HCT116 (cell line): Measurements from ENCODE around the gene C1orf146. TPM values are rescaled to one million over a fixed set of nuclear protein-coding genes. Genes with fewer than 3 reads are reported as not detected.

Experiments
- ATAC-seq: fragments of 200-7000 bp; cut with Tn5 transposase; 2 replicates; pipeline ENCODE4 v1.9.1; 2020; ENCODE audit warnings: mild to moderate bottlenecking, moderate library complexity
- BruUV-seq: library from RNA; stranded (reverse); fragments of 400-500 nt; replicated peaks from 2 replicates; lab custom pipeline; 2021; lab: Mats Ljungman, UMichigan
- CTCF ChIA-PET: fragments of 300-600 bp; sonication (Branson Sonifier 250); formaldehyde crosslinking; loops from one replicate; lab custom pipeline; 2021; ENCODE audit warnings: antibody characterized with exemption; lab: Charles Lee
- POLR2A ChIA-PET: fragments of 300-600, 350-600 bp; sonication (Branson Sonifier 250); formaldehyde crosslinking; loops from one replicate; lab custom pipeline; 2021; ENCODE audit warnings: antibody characterized with exemption; lab: Charles Lee
- RAD21 ChIA-PET, 2 experiments: fragments of 300-600 bp; sonication (Branson Sonifier 250); formaldehyde crosslinking; loops; one replicate each; lab custom pipeline; 2023; ENCODE audit warnings: low total read pairs in 2 of 2; ENCODE audit not compliant: uncharacterized antibody in 2 of 2, unreplicated experiment in 2 of 2, low non-redundant PET in 1 of 2; lab: Charles Lee
- DNase-seq: peaks from one replicate; pipeline ENCODE4 v3.0.0-alpha.2; 2010; ENCODE audit warnings: low read depth, low spot score
- H2AFZ ChIP-seq: fragments of 200-600 bp; shearing (Covaris generic), sonication (generic); 2 replicates; pipeline ENCODE4 v1.6.1; 2017; ENCODE audit warnings: low read depth, mixed run types, mixed read lengths, antibody characterized with exemption, low read length; ENCODE audit not compliant: poor library complexity, severe bottlenecking
- H3K27ac ChIP-seq: 2 replicates; pipeline ENCODE4 v1.5.1; 2012; ENCODE audit warnings: low read depth, low read length
- H3K27me3 ChIP-seq: fragments of 200-600 bp; sonication (generic); 2 replicates; pipeline ENCODE4 v1.6.1; 2016; ENCODE audit warnings: mixed run types, low read length, mixed read lengths; ENCODE audit not compliant: insufficient read depth
- H3K36me3 ChIP-seq, 2 experiments: fragments of 200-500 bp in 1 of 2; fragments of 200-600 bp in 1 of 2; sonication (Bioruptor generic) in 1 of 2; sonication (generic) in 1 of 2; 2 replicates each; pipeline versions ENCODE4 v1.5.1 to v1.6.1; 2014 to 2016; ENCODE audit warnings: low read length in 2 of 2, inconsistent platforms in 1 of 2, mixed read lengths in 1 of 2, mixed run types in 1 of 2; ENCODE audit not compliant: insufficient read depth in 2 of 2, control insufficient read depth in 1 of 2
- H3K4me1 ChIP-seq, 2 experiments: fragments of 200-600 bp in 1 of 2; sonication (generic) in 1 of 2; 2 replicates each; pipeline versions ENCODE4 v1.5.1 to v1.6.1; 2012 to 2017; ENCODE audit warnings: low read length in 2 of 2, inconsistent platforms in 1 of 2, mild to moderate bottlenecking in 1 of 2, mixed read lengths in 1 of 2, mixed run types in 1 of 2, moderate library complexity in 1 of 2; ENCODE audit not compliant: insufficient read depth in 2 of 2, control insufficient read depth in 1 of 2
- H3K4me2 ChIP-seq: fragments of 200-600 bp; sonication (generic); 2 replicates; pipeline ENCODE4 v1.6.1; 2017; ENCODE audit warnings: mixed run types, low read length, mixed read lengths
- H3K4me3 ChIP-seq, 2 experiments: fragments of 200-600 bp in 1 of 2; sonication (generic) in 1 of 2; replicated peaks in 1 of 2; 2 replicates each; pipeline ENCODE4 v1.5.1; 2011 to 2016; ENCODE audit warnings: low read length in 2 of 2, control low read depth in 1 of 2, low read depth in 1 of 2, mild to moderate bottlenecking in 1 of 2, mixed read lengths in 1 of 2, mixed run types in 1 of 2
- H3K79me2 ChIP-seq: fragments of 200-600 bp; sonication (generic); 2 replicates; pipeline ENCODE4 v1.6.1; 2017; ENCODE audit warnings: mild to moderate bottlenecking, mixed run types, low read length, moderate library complexity, mixed read lengths; ENCODE audit not compliant: insufficient read depth
- H3K9ac ChIP-seq: fragments of 200-600 bp; sonication (generic); 2 replicates; pipeline ENCODE4 v1.6.1; 2016; ENCODE audit warnings: low read length, mixed read lengths
- H3K9me2 ChIP-seq: fragments of 200-600 bp; sonication (generic), shearing (Covaris generic); 2 replicates; pipeline ENCODE4 v1.6.1; 2017; ENCODE audit warnings: mixed run types, mild to moderate bottlenecking, moderate library complexity; ENCODE audit not compliant: insufficient read depth
- H3K9me3 ChIP-seq, 2 experiments: fragments of 200-500 bp in 1 of 2; fragments of 200-600 bp in 1 of 2; sonication (Bioruptor generic) in 1 of 2; sonication (generic) in 1 of 2; 2 replicates each; pipeline ENCODE4 v1.6.1; 2014 to 2017; ENCODE audit warnings: low read length in 2 of 2, mixed read lengths in 2 of 2, inconsistent platforms in 1 of 2, low read depth in 1 of 2, mild to moderate bottlenecking in 1 of 2, mixed run types in 1 of 2, moderate library complexity in 1 of 2; ENCODE audit not compliant: control insufficient read depth in 1 of 2, insufficient read depth in 1 of 2
- H4K20me1 ChIP-seq: fragments of 200-600 bp; sonication (generic), shearing (Covaris generic); 2 replicates; pipeline ENCODE4 v1.6.1; 2017; ENCODE audit warnings: mixed run types, mild to moderate bottlenecking, moderate library complexity; ENCODE audit not compliant: insufficient read depth
- CBX3 ChIP-seq: IDR thresholded peaks from 2 replicates; pipeline ENCODE4 v1.6.1; 2012; ENCODE audit warnings: low read depth
- EGR1 ChIP-seq: IDR thresholded peaks from 2 replicates; pipeline ENCODE4 v1.6.1; 2012; ENCODE audit warnings: low read depth
- ELF1 ChIP-seq: IDR thresholded peaks from 2 replicates; pipeline ENCODE4 v1.6.1; 2012; ENCODE audit warnings: low read depth, borderline replicate concordance
- EZH2 ChIP-seq: fragments of 200-600 bp; sonication (generic); IDR thresholded peaks from 2 replicates; pipeline ENCODE4 v1.6.1; 2017; ENCODE audit warnings: antibody characterized with exemption, mixed run types
- EZH2phosphoT487 ChIP-seq: fragments of 200-600 bp; IDR thresholded peaks from 2 replicates; pipeline ENCODE4 v1.6.1; 2018; ENCODE audit warnings: antibody characterized with exemption, borderline replicate concordance
- POLR2A ChIP-seq: IDR thresholded peaks from 2 replicates; pipeline ENCODE4 v1.7.0; 2011; ENCODE audit warnings: borderline replicate concordance; ENCODE audit not compliant: insufficient read depth, insufficient read length; ENCODE audit errors: extremely low read depth
- POLR2AphosphoS5 ChIP-seq: IDR thresholded peaks from 2 replicates; pipeline ENCODE4 v1.6.1; 2011; ENCODE audit warnings: mild to moderate bottlenecking, low read depth, low read length, moderate library complexity
- SP1 ChIP-seq: IDR thresholded peaks from 2 replicates; pipeline ENCODE4 v1.6.1; 2012; ENCODE audit warnings: low read depth
- TCF7L2 ChIP-seq: IDR thresholded peaks from 2 replicates; pipeline ENCODE4 v1.7.0; 2011; ENCODE audit warnings: borderline replicate concordance, inconsistent platforms; ENCODE audit not compliant: insufficient read depth, insufficient read length; ENCODE audit errors: extremely low read depth
- intact Hi-C: fragments of 100-400 bp; cut with micrococcal nuclease; formaldehyde crosslinking; loops from 2 replicates; pipeline ENCODE4 v1.10.0; 2022
- total RNA-seq: library from RNA; stranded (reverse); gene quantifications from one replicate; pipeline ENCODE4 v1.2.1, GENCODE V29; 2021; ENCODE audit not compliant: unreplicated experiment
- TF ChIP-seq, protein P1 (sequence below): IDR thresholded peaks from 2 replicates; pipeline ENCODE4 v1.6.1; 2011; ENCODE audit warnings: mild to moderate bottlenecking, low read length, moderate library complexity; ENCODE audit not compliant: insufficient replicate concordance; ENCODE audit errors: extremely low read depth

C1orf146 gene
- total RNA-seq, 1 experiment from 2014 or later = not detected

- CTCF ChIA-PET = no interaction called here
- Histone ChIP-seq H3K4me1 (peaks cover 0 to 3% of the 10 kb centered on the region in 2 experiments; a peak in 1 of 4 replicates), H3K36me3 (no peaks in the 10 kb centered on the region), H3K27me3 (no peaks in the 10 kb centered on the region), H4K20me1 (no peaks in the 10 kb centered on the region), H3K27ac (no peak overlapping the region), H3K9me2 (no peaks in the 10 kb centered on the region), H3K9me3 (no peaks in the 10 kb centered on the region), H3K4me2 (no peak overlapping the region), H3K79me2 (no peaks in the 10 kb centered on the region), H3K9ac (no peak overlapping the region), H2AFZ (no peak overlapping the region), H3K4me3 (no peak overlapping the region)
- TF ChIP-seq SP1 (no peak), ELF1 (no peak), POLR2AphosphoS5 (no peak), EZH2phosphoT487 (no peak), POLR2A (no peak), EZH2 (no peak), TCF7L2 (no peak), EGR1 (no peak), CBX3 (no peak)
- TF ChIP-seq, protein P1, sequence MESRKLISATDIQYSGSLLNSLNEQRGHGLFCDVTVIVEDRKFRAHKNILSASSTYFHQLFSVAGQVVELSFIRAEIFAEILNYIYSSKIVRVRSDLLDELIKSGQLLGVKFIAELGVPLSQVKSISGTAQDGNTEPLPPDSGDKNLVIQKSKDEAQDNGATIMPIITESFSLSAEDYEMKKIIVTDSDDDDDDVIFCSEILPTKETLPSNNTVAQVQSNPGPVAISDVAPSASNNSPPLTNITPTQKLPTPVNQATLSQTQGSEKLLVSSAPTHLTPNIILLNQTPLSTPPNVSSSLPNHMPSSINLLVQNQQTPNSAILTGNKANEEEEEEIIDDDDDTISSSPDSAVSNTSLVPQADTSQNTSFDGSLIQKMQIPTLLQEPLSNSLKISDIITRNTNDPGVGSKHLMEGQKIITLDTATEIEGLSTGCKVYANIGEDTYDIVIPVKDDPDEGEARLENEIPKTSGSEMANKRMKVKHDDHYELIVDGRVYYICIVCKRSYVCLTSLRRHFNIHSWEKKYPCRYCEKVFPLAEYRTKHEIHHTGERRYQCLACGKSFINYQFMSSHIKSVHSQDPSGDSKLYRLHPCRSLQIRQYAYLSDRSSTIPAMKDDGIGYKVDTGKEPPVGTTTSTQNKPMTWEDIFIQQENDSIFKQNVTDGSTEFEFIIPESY = no peak
- no peak for ATAC-seq
- intact Hi-C loops = no loop called here
- POLR2A ChIA-PET = no interaction called here
- DNase-seq = no peak
- no TSS peak for BruUV-seq
- RAD21 ChIA-PET = no interaction called here
Measured at GRCh38 chr1:92186081-92186480, 31.6 kb upstream of the C1orf146 start.
